IPS-NIHi7 (cell line): ENCODE data around the gene CNIH2.
"Not testable (repeated sequence)": the region's sequence is repeated elsewhere in the genome, so short reads cannot be mapped to it uniquely, and the experiment has no call there.

ENCODE experiments used
- DNase-seq: peaks from one replicate; pipeline ENCODE4 v3.0.0; 2012; ENCODE audit warnings: mixed read lengths; ENCODE audit errors: extremely low spot score

CNIH2 gene

GRCh38 chr11:66291303-66291705, 13.3 kb downstream of the CNIH2 start:
- DNase-seq: no peak

GRCh38 chr11:66291706-66292542, 13.9 kb downstream of the CNIH2 start, which contains the start of gene TMEM151A:
Gene TMEM151A, plus strand, starts transcription at chr11:66291894. Its CDS starts 120 bp downstream, at chr11:66292014.
- no peak for DNase-seq

- no peak for DNase-seq
Observed at GRCh38 chr11:66292543-66293332, 14.8 kb downstream of the CNIH2 start.

GRCh38 chr11:66293352-66293751, 15.4 kb downstream of the CNIH2 start:
- no peak for DNase-seq

GRCh38 chr11:66293777-66294625, 16.0 kb downstream of the CNIH2 start:
- DNase-seq: no peak

- DNase-seq: no peak
Observed at GRCh38 chr11:66294626-66295620, 16.9 kb downstream of the CNIH2 start.

GRCh38 chr11:66297610-66298009, 19.6 kb downstream of the CNIH2 start:
- no peak for DNase-seq

GRCh38 chr11:66299186-66299585, 21.2 kb downstream of the CNIH2 start:
- DNase-seq: no peak

GRCh38 chr11:66302656-66303055, 24.7 kb downstream of the CNIH2 start:
- no peak for DNase-seq

- DNase-seq: no peak
Observed at GRCh38 chr11:66309475-66309874, 31.5 kb downstream of the CNIH2 start.

GRCh38 chr11:66310324-66310723, 32.3 kb downstream of the CNIH2 start:
- DNase-seq: no peak

GRCh38 chr11:66310803-66311440, 32.9 kb downstream of the CNIH2 start:
- DNase-seq: not testable (repeated sequence)

GRCh38 chr11:66311470-66311964, 33.5 kb downstream of the CNIH2 start:
- no peak for DNase-seq

- DNase-seq: peak; percentile 83
Observed at GRCh38 chr11:66311965-66312548, 34.1 kb downstream of the CNIH2 start.

- peak; percentile 96 for DNase-seq
Observed at GRCh38 chr11:66312549-66313320, 34.8 kb downstream of the CNIH2 start.

- DNase-seq: peak; percentile 55
Observed at GRCh38 chr11:66313321-66314185, 35.6 kb downstream of the CNIH2 start.

GRCh38 chr11:66314186-66314501, 36.2 kb downstream of the CNIH2 start:
- DNase-seq: no peak
